Skeletal muscle satellite cell (primary cell): ENCODE results near the gene HMCN1.

ENCODE experiments used
- H3K27me3 ChIP-seq: 2 replicates; pipeline ENCODE4 v1.7.0; 2013; ENCODE audit warnings: low read length; ENCODE audit not compliant: control insufficient read depth, insufficient read depth
- H3K36me3 ChIP-seq: 2 replicates; pipeline ENCODE4 v1.7.0; 2013; ENCODE audit warnings: mild to moderate bottlenecking, control low read depth, low read length; ENCODE audit not compliant: insufficient read depth
- H3K4me1 ChIP-seq: 2 replicates; pipeline ENCODE4 v1.7.0; 2013; ENCODE audit warnings: low read length; ENCODE audit not compliant: control insufficient read depth, insufficient read depth
- H3K4me2 ChIP-seq: 2 replicates; pipeline ENCODE4 v1.7.0; 2013; ENCODE audit warnings: mild to moderate bottlenecking, low read length
- H3K4me3 ChIP-seq: 2 replicates; pipeline ENCODE4 v1.7.0; 2013; ENCODE audit warnings: low read length
- H3K9ac ChIP-seq: 2 replicates; pipeline ENCODE4 v1.7.0; 2013; ENCODE audit warnings: mild to moderate bottlenecking, low read depth, low read length, moderate library complexity
- H3K9me3 ChIP-seq: replicated peaks from 2 replicates; pipeline ENCODE4 v1.7.0; 2013; ENCODE audit warnings: mild to moderate bottlenecking, control low read depth, low read length

The HMCN1 gene

DNA sequence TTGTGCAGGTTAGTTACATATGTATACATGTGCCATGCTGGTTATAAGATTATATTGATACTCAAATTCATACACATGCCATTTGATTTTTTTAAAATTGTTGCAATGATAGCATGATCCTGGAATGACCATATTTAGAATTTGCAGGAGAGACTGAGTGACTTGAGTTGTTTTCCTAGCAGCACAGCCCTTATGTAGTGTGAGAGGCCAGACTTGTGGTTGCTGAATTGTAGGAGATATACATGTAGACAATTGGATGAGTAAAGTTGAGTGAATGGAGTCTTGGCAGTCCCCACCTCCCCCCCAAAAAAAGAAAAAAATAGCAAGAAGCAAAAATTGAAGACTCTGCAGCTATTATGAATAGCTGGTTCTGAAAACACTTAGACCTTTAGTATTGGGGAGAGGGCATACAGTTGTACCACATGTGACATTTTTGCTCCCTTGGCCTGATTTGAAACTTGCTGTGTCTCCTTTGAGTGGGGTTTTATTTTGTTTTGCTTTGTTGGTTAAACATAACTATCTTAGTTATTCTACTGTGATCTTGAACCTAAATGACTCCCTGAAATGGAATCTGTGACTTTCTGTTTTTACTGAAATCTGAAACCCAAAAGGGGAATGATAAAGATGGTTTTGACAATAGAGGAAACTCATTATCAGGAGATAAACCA is 280.3 kb downstream of the HMCN1 start:
- H3K9me3 ChIP-seq, result no peaks in the 10 kb centered on the region
- H3K4me3 ChIP-seq, result peak overlapping the region; percentile 27
- peak overlapping the region; percentile 72 for H3K4me2 ChIP-seq
- H3K36me3 ChIP-seq, result no peaks in the 10 kb centered on the region
- no peaks in the 10 kb centered on the region for H3K27me3 ChIP-seq
- H3K9ac ChIP-seq, result no peak overlapping the region
- H3K4me1 ChIP-seq, result peaks cover 19% of the 10 kb centered on the region

DNA sequence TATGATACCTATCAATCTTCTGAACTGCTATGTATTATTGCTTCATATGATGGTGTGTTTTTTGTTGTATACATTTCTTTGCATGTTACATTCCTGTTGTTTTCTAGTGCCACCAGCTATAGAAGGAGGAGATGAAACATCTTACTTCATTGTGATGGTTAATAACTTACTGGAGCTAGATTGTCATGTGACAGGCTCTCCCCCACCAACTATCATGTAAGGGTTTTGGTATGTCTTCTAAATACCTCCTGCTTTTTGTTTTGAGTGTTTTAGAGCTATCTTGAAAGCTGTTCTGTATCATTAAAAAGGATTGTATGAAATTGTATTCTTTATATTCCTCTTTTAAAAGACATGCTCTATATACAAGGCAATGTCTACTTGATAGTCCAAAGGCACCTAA is 282.7 kb downstream of the HMCN1 start:
- Histone ChIP-seq H3K4me1 (peaks cover 18% of the 10 kb centered on the region), H3K4me3 (no peak overlapping the region), H3K4me2 (no peak overlapping the region)

DNA sequence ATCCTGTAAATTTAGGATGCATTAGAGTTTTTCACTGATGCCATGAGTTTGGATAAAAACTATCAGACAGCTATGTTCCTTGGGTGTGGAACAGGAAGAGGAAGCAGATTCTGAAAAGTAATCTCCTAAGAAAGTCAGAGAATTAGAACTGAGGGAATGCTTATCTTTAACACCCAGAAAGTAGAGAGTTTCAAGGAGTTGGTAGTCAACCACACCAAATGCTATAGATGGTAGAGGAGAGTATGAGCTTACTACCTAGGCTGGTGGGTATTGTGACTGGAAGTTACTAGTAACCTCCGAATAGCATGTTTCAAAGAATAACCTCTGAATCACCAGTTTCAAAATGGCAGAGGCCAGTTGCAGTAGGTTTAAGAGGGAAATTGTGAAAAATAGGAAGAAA is 288.0 kb downstream of the HMCN1 start:
- no peak overlapping the region for H3K9ac ChIP-seq
- H3K9me3 ChIP-seq, result no peaks in the 10 kb centered on the region
- no peaks in the 10 kb centered on the region for H3K27me3 ChIP-seq
- H3K4me1 ChIP-seq, result peaks cover 6% of the 10 kb centered on the region
- H3K4me3 ChIP-seq, result no peak overlapping the region
- H3K4me2 ChIP-seq, result no peak overlapping the region
- H3K36me3 ChIP-seq, result no peaks in the 10 kb centered on the region

More for the DNA sequence above, 282.7 kb downstream of the HMCN1 start:
- no peaks in the 10 kb centered on the region for H3K36me3 ChIP-seq
- H3K27me3 ChIP-seq, result no peaks in the 10 kb centered on the region
- H3K9ac ChIP-seq, result no peak overlapping the region
- H3K9me3 ChIP-seq, result no peaks in the 10 kb centered on the region

DNA sequence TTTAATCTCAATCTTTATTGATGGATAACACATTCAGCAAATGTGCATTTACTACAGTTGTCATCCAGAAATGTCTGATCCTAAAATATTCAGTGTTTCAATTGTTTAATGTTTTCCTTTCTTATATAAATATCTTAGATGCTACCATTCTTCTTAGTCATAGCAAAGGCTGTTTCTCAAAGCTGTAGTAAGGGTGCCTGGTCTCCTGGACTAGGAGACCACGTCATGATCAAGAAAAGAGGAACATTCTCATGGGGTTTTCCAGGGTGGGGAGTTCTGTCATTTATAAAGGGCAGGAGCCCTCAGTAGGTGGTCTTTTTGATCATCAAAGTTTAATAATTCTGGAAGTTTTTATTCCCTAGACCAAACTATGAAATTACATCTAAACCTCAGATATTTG is 292.8 kb downstream of the HMCN1 start:
- Histone ChIP-seq H3K4me1 (peaks cover 14% of the 10 kb centered on the region), H3K36me3 (no peaks in the 10 kb centered on the region), H3K9me3 (no peaks in the 10 kb centered on the region), H3K4me2 (no peak overlapping the region), H3K9ac (no peak overlapping the region), H3K4me3 (no peak overlapping the region), H3K27me3 (no peaks in the 10 kb centered on the region)

DNA sequence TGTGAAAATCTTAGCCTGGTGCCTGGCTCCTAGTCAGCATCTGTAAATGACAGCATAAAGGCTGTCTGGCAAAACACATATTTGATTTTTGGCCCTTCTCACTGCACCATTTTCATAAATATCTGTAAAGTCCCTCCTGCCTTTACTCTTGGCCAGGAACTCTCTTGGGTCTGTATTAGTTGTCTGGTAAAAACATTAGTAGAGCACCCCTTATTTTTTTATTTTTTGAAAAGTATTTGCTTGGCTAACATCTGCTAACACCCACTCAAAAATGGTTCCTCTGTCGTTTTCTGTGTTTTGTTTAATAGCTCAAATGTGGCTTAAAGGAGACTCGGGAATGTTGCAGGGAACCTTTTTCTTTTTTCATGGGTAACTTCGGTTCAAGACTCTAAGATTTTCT is 293.4 kb downstream of the HMCN1 start:
- H3K27me3 ChIP-seq, result no peaks in the 10 kb centered on the region
- H3K4me1 ChIP-seq, result peaks cover 14% of the 10 kb centered on the region
- H3K9ac ChIP-seq, result no peak overlapping the region
- no peaks in the 10 kb centered on the region for H3K9me3 ChIP-seq
- H3K4me2 ChIP-seq, result no peak overlapping the region
- H3K36me3 ChIP-seq, result no peaks in the 10 kb centered on the region
- H3K4me3 ChIP-seq, result no peak overlapping the region

DNA sequence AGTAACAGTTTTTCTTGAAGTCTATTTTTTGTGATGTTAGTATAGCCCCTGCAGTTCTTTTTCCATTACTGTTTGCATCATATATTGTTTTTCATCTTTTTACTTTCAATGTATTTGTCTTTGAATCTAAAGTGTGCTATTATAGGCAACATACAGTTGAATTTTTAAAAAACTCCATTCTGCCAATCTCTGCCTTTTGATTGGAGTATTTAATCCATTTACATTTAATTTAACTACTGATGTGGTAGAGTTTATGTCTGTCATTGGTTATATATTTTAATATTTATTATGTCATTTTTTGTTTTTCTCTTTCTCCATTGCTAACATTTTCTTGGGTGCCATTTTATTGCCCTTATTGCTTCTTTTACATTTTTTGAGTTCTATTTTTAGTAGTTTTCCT is 296.3 kb downstream of the HMCN1 start:
- peaks cover 15% of the 10 kb centered on the region for H3K4me1 ChIP-seq
- H3K36me3 ChIP-seq, result no peaks in the 10 kb centered on the region
- H3K4me3 ChIP-seq, result no peak overlapping the region
- H3K4me2 ChIP-seq, result no peak overlapping the region
- no peaks in the 10 kb centered on the region for H3K27me3 ChIP-seq
- H3K9ac ChIP-seq, result no peak overlapping the region
- H3K9me3 ChIP-seq, result no peaks in the 10 kb centered on the region

DNA sequence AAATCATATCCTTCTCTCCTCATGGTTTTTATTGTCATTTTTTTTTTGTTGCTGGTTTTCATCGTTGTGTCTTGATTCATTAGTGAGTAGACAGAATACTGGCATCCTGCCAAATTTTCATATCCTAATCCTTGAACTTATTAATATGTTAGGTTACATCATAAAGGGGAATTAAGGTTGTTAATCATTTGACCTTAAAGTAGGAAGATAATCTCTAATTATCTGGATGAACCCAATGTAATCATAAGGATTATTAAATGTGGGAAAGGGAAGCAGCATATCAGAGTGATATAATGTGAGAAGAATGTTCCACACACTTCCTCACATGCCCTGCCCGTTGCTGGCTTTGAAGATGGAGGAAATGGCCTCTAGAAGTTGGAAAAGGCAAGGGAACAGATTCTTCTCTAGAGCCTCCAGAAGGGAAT is 299.7 kb downstream of the HMCN1 start:
- Histone ChIP-seq H3K36me3 (no peaks in the 10 kb centered on the region), H3K9ac (no peak overlapping the region), H3K27me3 (no peaks in the 10 kb centered on the region), H3K4me3 (no peak overlapping the region), H3K4me1 (peaks cover 3% of the 10 kb centered on the region), H3K4me2 (no peak overlapping the region), H3K9me3 (no peaks in the 10 kb centered on the region)

DNA sequence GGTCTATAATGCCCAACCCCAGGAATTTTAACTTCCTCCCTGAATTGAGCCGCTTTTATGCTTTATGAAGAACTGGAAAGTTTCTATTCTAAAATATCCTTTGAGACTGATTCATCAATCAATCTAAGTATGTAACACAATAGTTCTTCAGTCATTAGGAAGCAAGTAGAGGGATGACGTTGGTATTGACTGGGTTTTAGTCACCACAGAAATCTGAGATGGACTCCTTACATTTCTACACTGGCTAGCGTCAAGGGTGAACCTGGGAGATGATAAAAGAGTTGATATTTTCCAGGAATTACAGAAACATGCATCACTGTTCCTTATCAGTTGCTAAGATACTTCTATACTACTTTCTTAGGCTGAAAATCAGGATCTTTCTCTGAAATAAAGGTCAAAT is 308.0 kb downstream of the HMCN1 start:
- Histone ChIP-seq H3K27me3 (no peaks in the 10 kb centered on the region), H3K9ac (no peak overlapping the region), H3K36me3 (no peaks in the 10 kb centered on the region), H3K9me3 (no peaks in the 10 kb centered on the region), H3K4me2 (no peak overlapping the region), H3K4me3 (no peak overlapping the region), H3K4me1 (no peaks in the 10 kb centered on the region)

DNA sequence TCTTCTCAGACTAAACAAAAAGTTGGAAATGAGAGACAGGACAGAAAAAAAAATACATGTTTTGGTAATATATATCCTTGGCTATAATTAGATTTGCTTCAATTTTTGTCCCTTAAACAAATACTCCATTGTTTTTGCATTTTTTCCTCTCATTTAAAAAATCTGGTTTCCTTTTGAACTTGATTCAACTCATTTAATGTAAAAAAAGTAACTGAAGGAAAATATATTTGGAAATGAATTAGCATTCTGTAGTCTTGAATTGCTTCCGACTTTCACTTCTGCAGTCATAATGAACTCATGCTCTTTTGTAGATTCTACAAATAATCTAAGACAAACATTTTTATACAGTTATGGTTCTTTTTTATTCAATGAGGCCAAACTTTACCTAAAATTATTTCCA is 309.1 kb downstream of the HMCN1 start:
- H3K36me3 ChIP-seq, result no peaks in the 10 kb centered on the region
- H3K4me1 ChIP-seq, result no peaks in the 10 kb centered on the region
- no peaks in the 10 kb centered on the region for H3K27me3 ChIP-seq
- no peak overlapping the region for H3K4me3 ChIP-seq
- no peaks in the 10 kb centered on the region for H3K9me3 ChIP-seq
- no peak overlapping the region for H3K9ac ChIP-seq
- no peak overlapping the region for H3K4me2 ChIP-seq

DNA sequence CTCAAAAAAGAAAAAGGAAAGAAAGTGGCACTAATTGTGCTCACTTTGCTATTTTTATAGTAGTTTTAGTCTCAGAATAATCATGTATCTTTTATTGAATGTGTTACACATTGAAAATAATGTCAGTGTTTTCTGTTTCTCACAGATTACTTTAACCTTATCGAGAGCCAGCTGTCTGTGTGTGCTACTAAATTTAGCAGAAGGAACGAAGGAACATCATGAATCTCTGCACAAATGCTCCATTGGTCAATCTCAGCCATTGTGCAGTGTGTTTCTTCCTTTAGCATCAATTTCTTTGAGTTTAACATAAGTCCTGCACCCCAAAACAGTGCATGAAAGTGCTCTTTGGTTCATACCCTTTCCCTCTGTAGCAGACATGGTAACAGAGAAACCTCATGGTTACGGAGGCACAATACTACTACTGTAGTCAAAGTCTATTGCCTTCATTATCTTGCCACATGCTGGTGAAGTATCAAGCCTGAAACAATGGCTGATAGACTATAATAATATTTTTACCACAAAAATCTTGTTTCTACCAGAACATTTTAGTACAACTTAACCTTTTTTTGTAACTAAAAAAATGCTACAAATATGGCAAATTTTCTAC is 310.0 kb downstream of the HMCN1 start:
- H3K27me3 ChIP-seq, result no peaks in the 10 kb centered on the region
- no peak overlapping the region for H3K4me3 ChIP-seq
- H3K9me3 ChIP-seq, result no peaks in the 10 kb centered on the region
- H3K36me3 ChIP-seq, result no peaks in the 10 kb centered on the region
- no peaks in the 10 kb centered on the region for H3K4me1 ChIP-seq
- H3K9ac ChIP-seq, result no peak overlapping the region
- H3K4me2 ChIP-seq, result no peak overlapping the region

DNA sequence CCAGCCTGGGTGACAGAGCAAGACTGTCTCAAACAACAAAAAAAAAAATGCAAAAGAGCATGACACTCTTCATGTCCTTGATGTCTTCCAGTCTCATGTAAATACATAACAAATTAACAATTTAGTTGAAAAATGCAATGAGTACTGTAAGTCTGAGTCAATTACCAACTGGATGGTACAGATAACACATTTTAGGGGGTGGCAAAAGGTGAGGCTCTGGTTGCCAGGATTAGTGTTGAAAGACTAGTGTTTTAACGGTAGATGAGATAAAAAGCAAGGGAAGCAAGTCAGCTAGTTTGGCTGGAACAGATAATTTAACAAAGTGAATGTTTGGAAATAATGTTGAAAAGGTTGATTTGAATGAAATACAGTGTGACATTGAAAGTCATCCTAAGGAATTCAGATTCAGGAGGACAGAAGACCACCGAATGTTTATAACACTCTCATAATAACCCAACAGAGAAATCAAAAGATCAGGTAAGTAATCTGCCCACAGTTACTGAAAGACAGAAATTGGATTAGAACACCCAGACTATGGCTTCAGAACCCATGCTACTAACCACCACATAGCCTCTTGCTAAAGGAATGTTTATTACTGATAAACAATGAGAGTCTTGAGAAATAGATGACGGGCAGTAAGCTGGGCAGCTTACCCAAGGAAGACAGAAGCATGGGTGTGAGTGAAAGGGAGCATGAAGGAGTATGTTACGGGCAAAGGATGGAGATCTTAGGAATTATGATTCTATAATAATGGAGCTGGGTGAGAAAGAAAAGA is 312.4 kb downstream of the HMCN1 start:
- no peak overlapping the region for H3K4me2 ChIP-seq
- H3K9me3 ChIP-seq, result no peaks in the 10 kb centered on the region
- H3K4me1 ChIP-seq, result peaks cover 10% of the 10 kb centered on the region
- no peaks in the 10 kb centered on the region for H3K36me3 ChIP-seq
- H3K9ac ChIP-seq, result no peak overlapping the region
- H3K27me3 ChIP-seq, result no peaks in the 10 kb centered on the region
- H3K4me3 ChIP-seq, result no peak overlapping the region
